Spleen (tissue), 7 donors: ENCODE measurements around the gene NBEA.

Experiments used
- CTCF ChIP-seq, 11 experiments: fragments of 200-600 bp in 7 of 11; fragments of 450-650 bp in 4 of 11; sonication (generic) in 4 of 11; IDR thresholded peaks in 8 of 11; conservative IDR thresholded peaks in 3 of 11; 1 replicate in 7 of 11; 2 replicates in 4 of 11; pipeline versions ENCODE4 v1.4.0 to v1.8.0; 2016 to 2021; ENCODE audit warnings: antibody characterized with exemption in 11 of 11, inconsistent platforms in 4 of 11, mild to moderate bottlenecking in 1 of 11
- POLR2A ChIP-seq, 3 donors: fragments of 450-650 bp; IDR thresholded peaks; one replicate each; pipeline ENCODE4 v1.5.1; 2017; ENCODE audit warnings: antibody characterized with exemption in 3 of 3, mild to moderate bottlenecking in 1 of 3
- POLR2AphosphoS5 ChIP-seq, 3 donors: sonication (generic); formaldehyde crosslinking; IDR thresholded peaks; one replicate each; pipeline ENCODE4 v1.5.1; 2017; ENCODE audit warnings: antibody characterized with exemption in 3 of 3
- donor health status: DM: no; HTN: no; CAD: no; lungs with moderate emphysema.
- donor health status: DM: no; HTN: no; CAD: no.
- donor health status: DM: no; HTN: no; CAD: no.

DNA sequence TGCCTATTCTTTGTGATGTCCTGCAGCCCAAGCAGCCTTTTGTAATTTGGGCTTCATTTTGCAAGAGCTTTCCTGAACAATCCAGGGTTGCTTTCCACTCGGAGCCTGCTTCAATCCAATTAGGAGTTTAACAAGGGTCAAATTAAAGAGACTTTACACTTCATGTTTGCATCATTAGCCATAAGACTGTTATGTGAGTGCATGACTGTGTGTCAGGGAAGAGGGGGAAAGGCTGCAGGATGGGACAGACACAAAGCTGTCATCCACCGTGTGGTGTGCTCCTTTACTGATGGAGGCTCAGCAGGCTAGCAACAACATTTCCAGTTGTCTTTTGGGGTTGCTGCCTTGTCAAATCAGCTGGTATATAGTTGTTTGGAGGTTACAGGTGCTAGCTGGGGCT lies 558.1 kb downstream of the NBEA start:
- no peak for TF ChIP-seq CTCF (IDR thresholded peaks at IDR 0.05 in 8 of 11, conservative IDR thresholded peaks at IDR 0.05 in 3 of 11)
- TF ChIP-seq POLR2A (IDR thresholded peaks at IDR 0.05) = no peak
- TF ChIP-seq POLR2AphosphoS5 (IDR thresholded peaks at IDR 0.05) = no peak
